GM18520 (cell line): ENCODE results near the gene ARSG.

Source experiments
- ATAC-seq: cut with Tn5 transposase; IDR thresholded peaks from one replicate; pipeline ENCODE4 v1.9.1; 2021; ENCODE audit not compliant: unreplicated experiment

Gene ARSG

GRCh38 chr17:68446626-68447041 is 155.3 kb downstream of the ARSG start:
- no peak for ATAC-seq

- no peak for ATAC-seq
Measured at GRCh38 chr17:68449021-68449739, 157.9 kb downstream of the ARSG start.

DNA sequence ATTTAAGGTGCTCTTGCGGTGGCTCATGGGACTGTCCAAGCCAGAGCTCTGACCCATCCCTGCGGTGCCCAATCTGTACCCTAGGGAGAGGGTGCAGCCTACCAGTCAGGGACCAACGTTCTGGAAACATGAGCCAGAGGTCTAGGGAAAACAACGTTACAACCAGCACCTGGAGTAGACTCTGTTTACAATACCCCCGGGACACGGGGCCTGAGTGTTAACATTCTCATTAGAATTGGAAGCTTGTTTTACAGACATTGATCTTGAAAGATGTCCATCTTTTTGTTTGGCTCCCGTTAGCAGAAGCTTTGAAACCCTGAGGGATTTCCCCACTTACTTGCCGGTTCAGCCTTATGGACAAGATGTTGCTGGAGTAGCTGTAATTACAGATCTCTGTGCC is 159.1 kb downstream of the ARSG start:
- ATAC-seq = no peak

DNA sequence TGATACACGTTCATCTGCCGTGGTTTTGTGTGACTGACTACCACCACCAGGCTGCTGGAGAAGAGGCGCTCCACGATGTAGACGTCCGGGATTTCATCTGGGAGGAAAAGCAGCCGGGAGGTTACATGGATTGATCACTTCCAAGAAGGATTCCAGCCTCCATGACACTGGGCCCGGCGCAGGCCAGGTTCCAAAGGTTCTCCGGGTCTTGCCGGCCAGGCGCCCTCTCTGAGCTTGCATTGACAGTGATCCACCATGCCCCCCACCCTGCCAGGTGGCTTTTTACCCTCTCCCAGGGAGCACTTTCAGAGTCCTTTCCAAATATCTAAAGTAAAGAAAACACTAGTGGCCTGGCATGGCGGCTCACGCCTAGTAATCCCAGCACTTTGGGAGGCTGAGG is 159.5 kb downstream of the ARSG start:
- no peak for ATAC-seq

GRCh38 chr17:68451670-68452354 is 160.5 kb downstream of the ARSG start:
- no peak for ATAC-seq

GRCh38 chr17:68452724-68453290 is 161.5 kb downstream of the ARSG start:
- ATAC-seq = no peak

DNA sequence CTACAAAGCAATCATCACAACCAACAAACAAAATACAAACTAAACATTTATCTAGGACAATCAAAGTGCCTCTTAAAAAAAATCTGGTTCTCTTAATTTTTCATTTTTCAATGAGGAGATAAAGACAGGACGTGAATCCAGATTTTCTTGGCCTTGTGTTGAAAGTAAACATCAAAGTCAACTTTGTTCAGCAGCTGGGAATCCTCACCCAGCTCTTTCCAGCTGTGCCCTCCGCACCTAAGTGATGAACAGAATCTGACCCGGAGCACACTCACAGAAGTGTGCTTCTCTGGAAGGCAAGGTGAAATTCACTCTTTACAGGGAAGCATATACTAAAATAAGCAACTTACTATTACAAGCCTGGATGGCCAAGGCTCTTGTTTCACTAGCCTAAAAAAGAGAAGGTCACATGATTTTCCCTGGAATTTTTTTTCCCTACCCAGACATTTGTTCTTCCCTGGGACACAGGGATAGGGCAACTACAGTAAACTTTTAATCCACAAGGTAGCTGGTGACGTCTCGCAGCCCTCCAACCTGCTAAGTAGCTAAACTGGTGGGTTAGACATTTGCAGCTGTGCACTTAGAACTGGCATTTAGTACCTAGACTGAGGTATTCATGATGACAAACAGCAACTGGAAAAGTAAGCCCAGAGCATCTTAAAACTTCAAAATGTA is 162.8 kb downstream of the ARSG start:
- no peak for ATAC-seq

DNA sequence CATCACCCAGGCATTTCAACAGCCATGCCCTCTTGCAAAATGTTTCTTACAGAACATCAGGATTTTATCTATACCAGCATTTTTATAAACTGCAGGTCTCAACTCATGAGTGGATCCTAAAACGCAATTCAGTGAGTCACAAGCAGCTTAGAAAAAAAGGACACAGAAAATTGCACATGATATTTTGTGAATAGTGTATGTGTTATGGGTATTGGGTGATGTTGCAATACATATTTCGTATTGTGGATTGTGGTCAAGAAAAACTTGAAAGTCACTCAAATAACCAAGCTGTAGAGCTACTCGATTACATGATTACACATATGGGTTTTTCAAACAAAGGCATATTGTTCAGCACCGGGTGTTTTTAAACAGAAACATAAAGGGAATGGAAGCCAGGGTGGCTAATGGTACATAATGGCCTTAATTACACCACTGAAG is 164.6 kb downstream of the ARSG start:
- ATAC-seq = no peak

- no peak for ATAC-seq
Measured at GRCh38 chr17:68456339-68457167, 165.3 kb downstream of the ARSG start.

DNA sequence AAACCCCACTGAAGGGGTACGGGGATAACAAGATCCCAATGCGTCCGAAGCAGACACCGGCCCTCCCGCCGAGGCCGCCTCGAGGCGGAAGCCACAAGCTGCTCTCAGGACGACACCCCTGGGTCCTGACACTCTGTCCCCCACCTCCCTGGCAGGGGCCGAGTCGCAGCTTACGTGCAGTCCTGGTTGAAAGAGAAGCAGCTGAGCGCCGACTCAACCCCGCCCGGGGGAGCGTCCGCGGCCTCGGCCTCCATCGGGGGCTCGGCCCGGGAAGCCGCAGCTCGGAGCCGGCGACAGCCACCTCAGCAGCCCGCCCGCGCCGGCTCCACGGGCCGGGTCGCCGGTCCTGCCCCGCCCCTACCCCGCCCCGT is 165.9 kb downstream of the ARSG start, which contains the start of gene WIPI1:
Gene WIPI1, minus strand, starts transcription at position 329 of the 371 bp plus-strand sequence. Its CDS starts 75 bp downstream, at position 254.
- peak; percentile 7 for ATAC-seq

- peak; percentile 58 for ATAC-seq
Measured at GRCh38 chr17:68457539-68458259, 166.4 kb downstream of the ARSG start.

DNA sequence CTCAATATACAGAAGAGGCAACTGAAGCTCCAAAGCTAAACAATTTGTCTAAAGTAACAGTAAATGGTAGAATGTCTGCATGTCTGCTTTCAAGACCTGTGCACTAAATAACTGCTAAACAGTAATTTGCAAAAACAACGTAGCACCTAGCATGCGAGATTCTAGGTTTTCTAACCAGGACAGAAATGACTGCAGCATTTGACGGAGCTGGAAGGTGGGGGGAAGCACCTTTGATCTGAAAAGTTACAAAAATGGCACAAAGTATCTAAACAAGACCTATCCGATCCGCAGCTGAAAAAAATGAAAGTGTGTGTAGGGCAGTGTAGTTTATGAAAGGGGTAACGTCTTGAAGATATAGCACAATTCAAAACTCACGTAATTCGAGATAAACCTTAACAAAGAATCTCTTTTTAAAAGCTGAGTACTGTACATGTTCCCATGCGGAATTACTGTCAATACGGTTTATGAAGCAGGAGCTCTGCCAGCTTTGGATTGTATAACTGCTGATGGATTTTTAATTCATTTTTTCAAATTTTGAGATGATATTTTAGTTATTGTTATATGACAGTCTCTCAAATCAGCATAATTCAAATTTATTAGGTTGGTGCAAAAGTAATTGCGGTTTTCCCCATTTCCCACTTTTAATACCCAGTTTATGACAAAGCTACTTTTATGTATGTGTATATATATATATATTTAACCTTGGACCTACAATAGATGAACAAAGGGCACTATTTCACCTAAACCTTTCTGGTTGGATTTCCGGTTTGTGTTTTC is 167.2 kb downstream of the ARSG start:
- ATAC-seq = no peak

DNA sequence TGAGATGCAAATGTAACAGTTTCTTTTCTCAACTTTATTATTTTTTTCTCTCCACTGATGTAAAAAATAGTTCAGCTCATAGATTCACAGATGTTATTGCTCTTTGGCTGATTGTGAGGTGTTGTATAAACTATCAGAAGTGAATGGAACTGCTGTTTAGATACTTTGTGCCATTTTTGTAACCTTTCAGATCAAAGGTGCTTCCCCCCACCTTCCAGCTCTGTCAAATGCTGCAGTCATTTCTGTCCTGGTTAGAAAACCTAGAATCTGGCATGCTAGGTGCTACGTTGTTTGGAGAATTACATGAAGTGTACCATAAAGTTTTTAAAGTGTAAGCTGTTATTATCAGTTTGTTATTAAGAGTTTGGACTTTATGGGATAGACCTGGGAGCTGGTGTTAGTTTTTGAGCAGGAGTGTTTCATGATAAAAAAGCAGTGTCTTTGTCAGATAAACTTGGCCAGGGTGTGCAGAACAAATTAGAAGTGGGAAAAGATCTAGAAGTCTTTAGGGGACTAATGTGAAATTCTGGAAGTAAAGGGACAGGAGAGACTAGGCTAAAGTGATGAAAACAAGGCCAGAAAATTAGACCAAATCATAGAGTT is 167.8 kb downstream of the ARSG start:
- ATAC-seq = peak; percentile 16

- ATAC-seq = no peak
Measured at GRCh38 chr17:68460146-68460545, 168.9 kb downstream of the ARSG start.

DNA sequence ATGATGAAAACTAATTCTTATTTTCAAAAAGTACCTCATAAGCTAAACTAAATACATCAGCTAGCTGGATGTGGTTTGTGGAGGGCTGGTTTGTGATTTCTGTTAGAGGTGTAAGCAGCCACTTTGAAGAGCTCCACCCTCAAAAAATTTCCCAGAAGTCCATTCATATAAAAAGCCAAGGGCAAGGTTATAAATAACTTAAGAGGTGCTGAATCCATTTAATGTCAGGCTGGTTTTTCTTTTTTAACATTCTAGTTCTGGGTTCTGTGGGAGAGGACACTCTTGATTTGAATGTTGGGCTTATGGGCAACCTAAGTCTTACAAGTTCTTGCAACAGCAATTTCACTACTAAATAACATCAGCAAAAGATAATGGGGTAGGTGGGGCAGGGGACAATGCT is 169.4 kb downstream of the ARSG start:
- no peak for ATAC-seq

- ATAC-seq = no peak
Measured at GRCh38 chr17:68461122-68461539, 169.8 kb downstream of the ARSG start.

- ATAC-seq = no peak
Measured at GRCh38 chr17:68461589-68461988, 170.3 kb downstream of the ARSG start.

DNA sequence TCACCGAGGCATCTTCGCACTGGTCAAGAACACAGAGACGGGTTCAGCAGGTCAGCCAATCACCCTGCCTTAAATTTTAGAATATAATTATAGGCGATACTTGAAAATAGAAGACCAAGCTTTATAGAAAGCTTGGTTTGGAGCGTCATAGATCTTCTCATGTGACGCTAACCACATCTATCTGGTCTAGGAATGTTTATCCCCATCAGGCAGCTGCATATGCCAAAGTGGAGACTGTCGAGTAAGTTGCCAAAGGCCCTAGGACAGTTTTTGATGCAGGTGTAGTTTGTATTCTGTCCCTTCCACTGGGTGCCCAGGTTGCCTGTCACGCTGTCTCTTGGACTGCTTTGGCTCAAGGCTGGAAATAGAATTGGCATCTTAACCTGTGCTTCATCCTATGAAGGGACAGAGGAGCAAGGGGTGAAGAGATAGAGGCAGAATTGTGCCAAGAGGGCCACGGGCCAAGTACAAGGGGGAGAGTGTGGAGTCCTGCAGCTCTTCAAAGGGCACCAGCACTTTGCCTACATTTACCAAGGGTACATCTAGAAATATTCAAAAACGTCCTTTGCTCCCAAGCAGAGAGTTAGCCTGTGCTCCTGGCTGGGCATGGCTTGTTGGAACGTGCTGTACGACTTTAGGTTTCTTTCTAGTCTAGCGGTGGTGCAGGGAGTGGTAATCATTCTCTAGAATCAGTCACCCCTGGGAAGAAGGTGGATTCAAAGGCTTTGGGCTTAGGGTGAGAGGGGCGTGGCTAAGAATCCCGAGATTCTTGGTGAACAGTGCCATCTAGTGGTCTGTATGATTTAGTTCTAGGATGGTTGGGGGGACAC is 171.3 kb downstream of the ARSG start:
- ATAC-seq = no peak
